NCI-H1417 (cell line): ENCODE measurements around the gene MED8.
A peak's percentile ranks its signal among the peaks of the same experiment; 100 is the strongest.

Source experiments
- DNase-seq, 3 experiments: peaks; one replicate each; lab custom pipeline; 2025; lab: John Stamatoyannopoulos, UW

The MED8 gene

GRCh38 chr1:43389326-43390313 is at the start of gene MED8, which contains the start of gene SZT2:
TSS of gene MED8 (minus strand) at chr1:43389800. CDS start at chr1:43389764, 36 bp downstream.
TSS of gene SZT2 (plus strand) at chr1:43389899. CDS start at chr1:43389969, 70 bp downstream.
- DNase-seq: peak; percentile 92 to 96 (median 93)

- no peak for DNase-seq
These were observed 49.5 kb upstream of the MED8 start for GRCh38 chr1:43438953-43439581.

GRCh38 chr1:43438576-43438952 is 49.0 kb upstream of the MED8 start:
- DNase-seq: no peak

GRCh38 chr1:43438006-43438405 is 48.4 kb upstream of the MED8 start:
- no peak for DNase-seq

- no peak for DNase-seq
These were observed 47.7 kb upstream of the MED8 start for GRCh38 chr1:43437031-43437973.

GRCh38 chr1:43436371-43436770 is 46.8 kb upstream of the MED8 start:
- no peak for DNase-seq

- DNase-seq: no peak
These were observed 45.8 kb upstream of the MED8 start for GRCh38 chr1:43435146-43436145.

- no peak for DNase-seq
These were observed 44.7 kb upstream of the MED8 start for GRCh38 chr1:43434256-43434655.

GRCh38 chr1:43432907-43433306 is 43.3 kb upstream of the MED8 start:
- DNase-seq: no peak

GRCh38 chr1:43432171-43432860 is 42.7 kb upstream of the MED8 start:
- no peak for DNase-seq

GRCh38 chr1:43431676-43432075 is 42.1 kb upstream of the MED8 start:
- no peak for DNase-seq

- DNase-seq: no peak
These were observed 41.2 kb upstream of the MED8 start for GRCh38 chr1:43430831-43431230.

GRCh38 chr1:43427941-43428340 is 38.3 kb upstream of the MED8 start:
- DNase-seq: no peak

GRCh38 chr1:43427524-43427923 is 37.9 kb upstream of the MED8 start:
- DNase-seq: no peak

- DNase-seq: no peak
These were observed 36.6 kb upstream of the MED8 start for GRCh38 chr1:43426221-43426620.

- no peak for DNase-seq
These were observed 35.4 kb upstream of the MED8 start for GRCh38 chr1:43425045-43425444.

GRCh38 chr1:43423672-43424550 is 34.3 kb upstream of the MED8 start:
- DNase-seq: no peak

GRCh38 chr1:43422995-43423671 is 33.5 kb upstream of the MED8 start:
- no peak for DNase-seq
